Bone marrow (tissue), 2 donors: ENCODE data around the gene CARD11.

Experiments
- DNase-seq, 2 donors: peaks; one replicate each; lab custom pipeline; 2025; lab: John Stamatoyannopoulos, UW

The CARD11 gene

DNA sequence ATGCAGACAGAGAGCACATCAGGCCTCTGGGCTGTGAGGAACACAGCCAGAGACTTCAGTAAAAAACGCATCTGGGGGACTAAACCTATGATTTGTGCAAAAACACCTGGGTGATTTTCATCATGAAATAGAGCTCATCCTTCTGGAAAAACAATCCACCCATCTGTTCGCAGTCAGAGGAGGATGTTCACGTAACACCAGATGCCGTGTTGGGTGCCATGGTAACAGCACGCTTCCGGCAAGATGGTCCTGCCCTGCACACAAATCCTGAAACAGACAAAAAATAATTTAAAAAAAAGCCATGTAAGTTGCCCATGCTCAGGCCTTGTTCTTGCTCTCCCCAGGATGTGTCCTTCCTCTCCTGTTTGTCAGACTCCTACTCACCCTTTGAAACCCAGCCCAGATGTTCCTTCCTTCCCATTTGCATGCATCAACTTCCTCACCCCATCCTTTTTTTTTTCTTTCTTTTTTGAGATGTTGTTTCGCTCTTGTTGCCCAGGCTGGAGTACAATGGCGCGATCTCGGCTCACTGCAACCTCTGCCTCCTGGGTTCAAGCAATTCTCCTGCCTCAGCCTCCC lies 171.3 kb downstream of the CARD11 start:
- no peak for DNase-seq

DNA sequence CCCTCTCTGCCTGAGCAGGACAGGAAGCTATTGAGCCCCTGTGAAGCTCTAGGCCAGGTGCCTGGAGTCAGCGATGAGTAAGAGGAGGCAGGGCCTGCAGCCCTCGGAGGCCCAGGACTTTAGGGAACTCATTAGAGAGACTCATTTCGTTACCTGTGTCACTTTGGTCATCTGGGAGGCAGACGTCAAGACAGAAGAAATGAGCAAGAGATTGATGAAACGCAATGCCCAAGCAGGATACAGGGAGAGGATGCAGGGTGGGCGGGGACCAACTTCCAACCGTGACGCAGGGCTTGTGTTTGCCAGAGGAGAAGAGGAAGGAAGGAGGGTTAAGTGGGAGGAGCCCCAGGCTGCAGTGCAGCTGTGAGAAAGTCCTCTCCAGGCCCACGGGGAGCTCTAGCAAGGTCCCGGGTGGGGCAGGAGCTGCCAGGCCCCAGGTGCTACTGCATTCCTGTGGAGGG lies 173.2 kb downstream of the CARD11 start:
- DNase-seq, result peak; percentile 40 to 79

DNA sequence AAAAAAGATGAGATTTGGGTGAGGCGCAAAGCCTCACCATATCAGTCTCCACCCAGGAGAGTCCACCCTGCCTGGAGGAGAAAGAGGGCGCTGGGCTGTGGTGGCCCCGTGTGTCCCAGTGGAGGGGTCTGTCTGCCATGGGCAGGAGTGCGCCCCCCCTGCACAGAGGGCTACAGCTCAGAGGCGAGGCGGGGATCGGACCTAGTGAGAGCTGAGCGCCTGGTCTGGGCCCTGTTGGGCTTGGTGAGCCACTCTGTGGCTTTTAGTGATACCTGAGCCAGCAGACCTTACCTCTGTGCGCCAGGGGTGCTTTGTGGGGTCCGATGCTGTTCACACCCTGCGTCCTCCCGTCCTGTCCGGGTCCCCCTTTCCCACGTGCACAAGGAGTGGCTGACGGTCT lies 173.7 kb downstream of the CARD11 start:
- no peak for DNase-seq

- no peak for DNase-seq
Measured at GRCh38 chr7:2866601-2867000, 177.1 kb downstream of the CARD11 start.

DNA sequence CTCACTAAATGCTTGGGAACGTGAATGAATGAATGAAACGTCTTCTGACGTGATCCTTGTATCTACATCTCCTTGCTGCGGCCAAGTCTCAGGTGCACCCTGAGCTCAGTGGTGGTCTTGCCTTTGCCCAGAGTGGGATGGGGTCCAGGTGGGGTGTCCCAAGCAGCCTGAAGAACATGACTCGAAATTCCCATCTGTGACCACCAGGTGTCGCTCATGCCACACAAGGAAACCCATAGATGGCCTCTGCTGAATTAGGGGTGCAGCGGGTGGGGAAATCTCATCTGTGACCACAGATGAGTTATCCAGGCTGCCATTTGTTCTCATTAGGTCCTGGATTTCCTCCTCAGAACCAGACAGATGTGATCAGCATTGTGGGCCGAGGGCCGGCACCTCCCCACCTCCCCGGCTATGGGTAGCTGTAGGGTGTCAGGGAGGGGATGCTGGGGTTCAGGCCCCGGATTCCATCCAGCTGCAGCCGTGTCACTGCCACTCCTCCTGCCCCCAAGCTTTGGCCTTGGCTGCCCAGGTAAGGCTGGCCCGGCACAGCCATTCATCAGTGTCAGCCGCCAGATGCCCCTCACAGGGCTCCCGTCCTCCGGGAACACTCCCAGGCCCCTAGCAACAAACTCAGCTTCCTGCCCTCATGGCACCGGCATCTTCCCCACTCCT lies 178.5 kb downstream of the CARD11 start:
- peak; percentile 43 to 74 for DNase-seq

GRCh38 chr7:2864204-2864985 lies 179.3 kb downstream of the CARD11 start:
- DNase-seq, result no peak

- peak; percentile 74 to 89 for DNase-seq
Measured at GRCh38 chr7:2863461-2864066, 180.1 kb downstream of the CARD11 start.

DNA sequence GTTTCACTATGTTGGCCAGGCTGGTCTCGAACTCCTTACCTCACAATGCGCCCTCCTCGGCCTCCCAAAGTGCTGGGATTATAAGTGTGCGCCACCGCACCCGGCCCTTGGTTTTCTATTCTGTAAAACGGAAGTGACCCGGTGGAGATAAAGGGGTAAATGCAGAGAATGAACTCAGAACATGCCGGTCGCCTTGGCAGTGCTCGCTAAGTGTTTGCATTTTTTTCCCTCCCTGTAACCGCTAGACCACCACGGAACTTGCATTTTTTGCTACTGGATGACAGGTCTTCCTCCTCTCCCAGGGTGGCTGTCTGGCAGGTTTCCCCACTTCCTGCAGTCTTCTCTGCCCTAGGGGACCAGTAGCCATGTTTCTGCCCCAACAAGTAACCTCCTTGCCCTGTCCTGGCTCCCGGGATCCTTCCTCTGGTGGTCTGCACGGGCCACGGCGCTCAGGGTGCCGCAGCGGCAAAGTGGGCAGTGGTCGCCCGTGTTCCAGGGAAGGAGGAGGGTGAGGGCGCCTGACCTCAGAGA lies 180.8 kb downstream of the CARD11 start:
- DNase-seq, result peak in 1 of 2 donors; percentile 42

GRCh38 chr7:2861509-2861908 lies 182.2 kb downstream of the CARD11 start:
- no peak for DNase-seq

DNA sequence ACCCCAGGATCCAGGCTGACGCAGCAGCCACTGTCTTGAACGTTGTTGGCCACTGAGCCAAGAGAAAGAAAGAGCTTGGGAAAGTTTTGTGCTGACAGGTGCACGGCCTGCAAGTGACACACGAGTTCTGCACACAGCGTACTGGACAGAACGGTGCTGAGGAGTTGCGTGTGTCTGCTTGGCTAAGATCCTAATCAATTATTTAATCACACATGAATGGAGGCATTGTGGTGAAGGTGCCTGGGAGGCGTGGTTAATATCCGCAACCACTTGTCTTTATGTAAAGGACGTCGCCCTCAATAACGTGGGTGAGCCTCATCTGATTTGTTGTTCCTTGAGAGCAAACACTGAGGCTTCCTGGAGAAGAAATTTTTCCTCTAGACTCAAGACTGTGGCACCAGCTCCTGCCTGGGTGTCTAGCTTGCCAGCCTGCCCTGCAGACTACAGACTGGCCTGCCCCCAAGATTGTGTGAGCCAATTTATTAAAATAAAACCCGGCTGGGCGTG lies 183.0 kb downstream of the CARD11 start:
- DNase-seq, result no peak

GRCh38 chr7:2859952-2860351 lies 183.7 kb downstream of the CARD11 start:
- no peak for DNase-seq

DNA sequence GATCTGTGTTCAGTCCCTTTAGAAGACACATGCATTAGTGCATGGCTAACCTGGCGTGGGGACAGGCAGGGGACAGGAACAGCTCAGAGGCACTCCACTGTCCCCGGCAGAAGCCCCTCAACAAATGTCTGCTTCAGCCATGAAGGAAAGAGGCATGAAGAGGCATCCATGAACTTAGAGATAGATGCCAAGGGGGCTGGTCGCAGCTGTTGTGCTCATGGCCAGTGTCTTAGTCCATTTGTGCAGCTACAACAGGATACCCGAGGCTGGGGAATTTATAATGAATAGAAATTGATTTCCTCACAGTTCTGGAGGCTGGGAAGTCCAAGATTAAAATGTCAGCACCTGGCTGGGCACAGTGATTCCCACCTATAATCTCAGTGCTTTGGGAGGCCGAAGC lies 185.0 kb downstream of the CARD11 start:
- no peak for DNase-seq

DNA sequence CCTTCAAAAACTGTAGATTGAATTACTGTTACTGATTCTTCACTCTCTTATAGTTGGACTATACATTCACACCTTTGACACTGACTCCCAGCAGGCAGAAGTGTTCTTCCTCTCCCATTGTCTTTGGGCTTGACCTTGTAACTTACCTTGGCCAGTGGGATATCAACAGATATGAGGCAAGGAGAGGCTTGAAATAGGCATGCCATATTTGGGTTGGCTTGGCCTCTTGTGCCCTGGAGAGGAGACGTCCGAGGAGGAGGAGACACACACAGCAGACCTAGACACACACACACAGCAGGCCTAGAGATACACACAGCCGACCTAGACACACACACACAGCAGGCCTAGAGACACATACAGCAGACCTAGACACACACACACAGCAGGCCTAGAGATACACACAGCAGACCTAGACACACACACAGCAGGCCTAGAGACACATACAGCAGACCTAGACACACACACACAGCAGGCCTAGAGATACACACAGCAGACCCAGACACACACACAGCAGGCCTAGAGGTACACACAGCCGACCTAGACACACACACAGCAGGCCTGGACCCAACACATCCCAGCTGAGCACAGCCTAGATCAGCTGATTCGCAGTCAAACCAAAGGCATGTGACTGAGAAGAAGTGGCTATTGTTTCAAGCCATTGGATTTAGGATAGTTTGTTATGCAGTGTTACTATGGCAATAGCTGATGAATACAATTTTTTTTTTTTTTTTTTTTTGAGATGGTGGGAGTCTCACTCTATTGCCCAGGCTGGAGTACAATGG lies 187.1 kb downstream of the CARD11 start:
- DNase-seq, result no peak
